Thyroid gland (tissue), 4 donors: ENCODE results near the gene PTGFRN.

Experiments
- CTCF ChIP-seq, 6 experiments: fragments of 200-600 bp in 3 of 6; fragments of 450-650 bp in 3 of 6; sonication (generic) in 3 of 6; IDR thresholded peaks; one replicate each; pipeline ENCODE4 v1.5.1; 2016 to 2019; ENCODE audit warnings: antibody characterized with exemption in 6 of 6, mild to moderate bottlenecking in 2 of 6, inconsistent platforms in 1 of 6, moderate library complexity in 1 of 6
- POLR2A ChIP-seq, 2 donors: fragments of 450-650 bp; IDR thresholded peaks; one replicate each; pipeline ENCODE4 v1.6.1; 2017; ENCODE audit warnings: antibody characterized with exemption in 2 of 2, mild to moderate bottlenecking in 2 of 2, moderate library complexity in 1 of 2

DNA sequence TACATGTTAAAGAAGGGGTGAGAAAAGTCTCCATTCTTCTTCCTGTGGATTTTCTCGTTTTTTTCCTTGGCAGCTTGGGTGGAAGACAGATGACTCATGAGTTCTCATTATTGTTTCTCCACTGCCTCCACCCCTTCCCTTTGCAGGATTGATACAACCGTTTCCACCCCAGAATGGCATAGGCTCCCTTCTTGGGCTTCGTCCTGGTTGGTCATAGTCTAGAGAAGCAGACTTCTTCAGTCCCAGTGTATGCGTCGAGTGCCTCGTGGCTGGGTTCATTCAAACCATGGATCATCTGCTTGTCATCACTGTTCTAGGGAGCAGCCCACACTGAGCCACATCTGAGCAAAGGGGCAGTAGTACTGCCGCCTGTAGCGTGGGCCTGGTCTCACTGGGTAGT is 13.7 kb downstream of the PTGFRN start:
- TF ChIP-seq CTCF (IDR thresholded peaks at IDR 0.05): no peak
- no peak for TF ChIP-seq POLR2A (IDR thresholded peaks at IDR 0.05)
